Glutamatergic neuron (in vitro differentiated cells): ENCODE results near the gene TMEM38A. TPM values are rescaled to one million over a fixed set of nuclear protein-coding genes. Genes with fewer than 3 reads are reported as not detected.
"Not testable (repeated sequence)": the region's sequence is repeated elsewhere in the genome, so short reads cannot be mapped to it uniquely, and the experiment has no call there.

ENCODE experiments used
- DNase-seq: peaks from one replicate; pipeline ENCODE4 v3.0.0; 2022
- H3K27ac Mint-ChIP-seq: one replicate; pipeline ENCODE4 v1.8.0; 2020; ENCODE audit warnings: mild to moderate bottlenecking, mixed read lengths, inconsistent platforms; ENCODE audit not compliant: unreplicated experiment
- H3K27me3 Mint-ChIP-seq: one replicate; pipeline ENCODE4 v1.8.0; 2020; ENCODE audit warnings: mild to moderate bottlenecking, moderate library complexity, mixed read lengths, inconsistent platforms; ENCODE audit not compliant: unreplicated experiment
- H3K36me3 Mint-ChIP-seq: one replicate; pipeline ENCODE4 v1.8.0; 2020; ENCODE audit warnings: mild to moderate bottlenecking, mixed read lengths, inconsistent platforms; ENCODE audit not compliant: unreplicated experiment
- H3K4me1 Mint-ChIP-seq: one replicate; pipeline ENCODE4 v1.8.0; 2020; ENCODE audit warnings: mild to moderate bottlenecking, low read depth, mixed read lengths, inconsistent platforms; ENCODE audit not compliant: unreplicated experiment
- H3K4me3 Mint-ChIP-seq: one replicate; pipeline ENCODE4 v1.8.0; 2020; ENCODE audit warnings: mild to moderate bottlenecking, mixed read lengths, inconsistent platforms; ENCODE audit not compliant: unreplicated experiment
- H3K9me3 Mint-ChIP-seq: one replicate; pipeline ENCODE4 v1.8.0; 2020; ENCODE audit warnings: mild to moderate bottlenecking, moderate library complexity, mixed read lengths, inconsistent platforms; ENCODE audit not compliant: unreplicated experiment
- CTCF ChIP-seq: fragments of 200-600 bp; sonication (generic); IDR thresholded peaks from one replicate; pipeline ENCODE4 v1.5.0; 2021; ENCODE audit not compliant: partially characterized antibody, unreplicated experiment
- total RNA-seq: library from RNA; stranded (reverse); fragmentation: NEBNext Ultra II Directional; extraction: Animal tissue kit (Norgen Biotek cat#: 25700); gene quantifications from one replicate; pipeline ENCODE4 v1.2.1, GENCODE V29; 2021; ENCODE audit not compliant: unreplicated experiment

TMEM38A gene
- total RNA-seq, 1 donor from 2014 or later, result 7.1 TPM

DNA sequence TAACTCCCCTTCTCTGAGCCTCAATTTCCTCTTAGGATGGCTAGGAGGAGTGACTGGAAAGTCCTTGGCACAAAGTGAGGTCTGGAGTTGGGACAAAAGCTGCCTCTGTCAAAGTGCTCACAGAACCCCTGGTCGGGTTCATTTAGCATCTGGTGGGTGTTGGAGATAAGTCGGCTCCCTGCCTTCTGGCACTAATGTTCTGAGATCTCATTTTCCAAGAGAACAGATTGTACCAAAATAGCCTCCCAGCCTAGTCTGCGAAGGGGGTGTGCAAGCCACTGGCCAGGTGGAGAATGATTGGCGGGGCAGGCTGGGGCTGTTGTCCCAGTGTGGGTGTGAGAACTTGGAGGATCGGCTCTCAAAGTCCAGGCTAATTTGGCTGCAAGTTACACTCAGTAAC is 38.0 kb downstream of the TMEM38A start:
- Mint-ChIP-seq H3K27ac (no peak overlapping the region), H3K9me3 (no peaks in the 10 kb centered on the region), H3K27me3 (peaks cover 2% of the 10 kb centered on the region), H3K36me3 (no peaks in the 10 kb centered on the region), H3K4me1 (no peaks in the 10 kb centered on the region), H3K4me3 (no peak overlapping the region)
- no peak for TF ChIP-seq CTCF
- DNase-seq, result no peak

DNA sequence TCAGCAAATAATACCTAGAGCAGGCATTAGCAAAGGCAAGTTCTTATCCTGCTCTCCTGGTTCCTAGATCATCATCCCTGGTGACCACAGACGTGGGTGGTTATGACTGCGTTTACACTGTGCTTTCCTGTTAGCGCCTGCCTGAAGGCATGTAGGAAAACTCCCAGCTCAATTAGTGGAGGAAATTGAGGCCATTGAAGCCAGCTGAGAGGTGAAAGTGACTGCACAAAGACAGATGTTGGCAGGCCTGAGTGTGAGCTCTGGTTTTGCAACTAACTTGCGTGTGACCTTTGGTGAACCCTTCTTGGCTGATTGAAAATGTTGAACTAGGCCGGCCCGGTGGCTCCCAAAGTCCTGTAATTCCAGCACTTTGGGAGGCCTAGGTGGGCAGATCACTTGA is 41.2 kb downstream of the TMEM38A start:
- Mint-ChIP-seq H3K36me3 (no peaks in the 10 kb centered on the region), H3K9me3 (no peaks in the 10 kb centered on the region), H3K27me3 (peaks cover under 1% of the 10 kb centered on the region), H3K4me1 (no peaks in the 10 kb centered on the region), H3K27ac (no peak overlapping the region), H3K4me3 (no peak overlapping the region)
- no peak for TF ChIP-seq CTCF
- no peak for DNase-seq

DNA sequence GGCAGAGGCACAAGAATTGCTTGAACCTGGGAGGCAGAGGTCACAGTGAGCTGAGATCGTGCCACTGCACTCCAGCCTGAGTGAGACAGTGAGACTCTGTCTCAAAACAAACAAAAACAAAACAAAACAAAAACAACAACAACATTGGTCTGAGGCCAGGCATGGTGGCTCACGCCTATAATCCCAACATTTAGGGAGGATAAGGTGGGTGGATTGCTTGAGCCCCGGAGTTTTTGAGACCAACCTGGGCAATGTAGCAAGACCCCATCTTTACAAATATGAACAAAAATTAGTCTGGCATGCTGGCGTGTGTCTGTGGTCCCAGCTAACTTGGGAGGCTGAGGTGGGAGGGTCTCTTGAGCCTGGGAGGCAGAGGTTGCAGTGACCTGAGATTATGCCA is 42.7 kb downstream of the TMEM38A start:
- Mint-ChIP-seq H3K27me3 (peaks cover 1% of the 10 kb centered on the region), H3K36me3 (no peaks in the 10 kb centered on the region), H3K9me3 (no peaks in the 10 kb centered on the region), H3K4me3 (no peak overlapping the region), H3K4me1 (no peaks in the 10 kb centered on the region), H3K27ac (no peak overlapping the region)
- no peak for TF ChIP-seq CTCF
- DNase-seq, result no peak

GRCh38 chr19:16710870-16711269 is 49.9 kb downstream of the TMEM38A start:
- H3K36me3 Mint-ChIP-seq, H3K27me3 Mint-ChIP-seq, DNase-seq, H3K27ac Mint-ChIP-seq, H3K4me3 Mint-ChIP-seq, H3K4me1 Mint-ChIP-seq, H3K9me3 Mint-ChIP-seq: not testable (repeated sequence)

GRCh38 chr19:16712295-16712694 is 51.4 kb downstream of the TMEM38A start:
- not testable (repeated sequence) for H3K4me3 Mint-ChIP-seq, H3K27ac Mint-ChIP-seq, H3K27me3 Mint-ChIP-seq, DNase-seq, H3K4me1 Mint-ChIP-seq, H3K9me3 Mint-ChIP-seq, H3K36me3 Mint-ChIP-seq

GRCh38 chr19:16714702-16715287 is 53.9 kb downstream of the TMEM38A start:
- Mint-ChIP-seq H3K27me3 (peaks cover 2% of the 10 kb centered on the region), H3K36me3 (no peaks in the 10 kb centered on the region), H3K4me1 (no peaks in the 10 kb centered on the region), H3K27ac (no peak overlapping the region), H3K9me3 (no peaks in the 10 kb centered on the region), H3K4me3 (no peak overlapping the region)
- TF ChIP-seq CTCF, result peak; percentile 92
- peak; percentile 67 for DNase-seq
